GM12872 (cell line): ENCODE data around the gene ADARB1.

Source experiments
- TF ChIP-seq, protein P1 (sequence below): IDR thresholded peaks from 3 replicates; pipeline ENCODE4 v1.5.1; 2011; ENCODE audit warnings: low read depth, mild to moderate bottlenecking, low read length, moderate library complexity; ENCODE audit not compliant: insufficient read depth

Gene ADARB1

DNA sequence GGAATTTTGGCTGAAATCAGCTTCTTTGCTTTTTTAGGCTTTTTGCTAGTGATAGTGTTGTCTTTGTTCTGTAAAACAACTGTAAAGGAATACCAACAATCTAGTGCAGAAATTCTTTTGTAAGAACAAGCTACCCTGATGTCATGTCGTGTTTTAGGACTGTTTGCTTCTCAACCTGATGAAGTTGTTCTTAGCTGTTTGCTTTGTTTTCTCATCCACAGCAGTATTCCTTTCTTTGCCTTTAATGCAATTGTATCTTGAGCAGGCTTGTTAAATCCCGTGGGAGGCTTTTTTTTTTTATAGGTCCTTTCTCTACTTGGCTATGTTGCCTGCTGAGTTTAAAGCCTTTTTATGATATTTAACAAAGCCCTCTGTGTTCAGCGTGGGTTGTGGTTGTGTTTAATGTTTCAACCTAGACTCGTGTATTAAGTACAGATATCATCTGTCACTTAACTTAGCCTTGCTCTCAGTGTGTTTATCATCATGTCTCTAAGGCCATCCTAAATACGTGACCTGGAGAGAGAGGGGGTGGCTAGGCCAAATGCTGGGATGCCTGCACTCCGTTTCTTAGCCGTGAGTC lies 31.6 kb downstream of the ADARB1 start:
- TF ChIP-seq, protein P1, sequence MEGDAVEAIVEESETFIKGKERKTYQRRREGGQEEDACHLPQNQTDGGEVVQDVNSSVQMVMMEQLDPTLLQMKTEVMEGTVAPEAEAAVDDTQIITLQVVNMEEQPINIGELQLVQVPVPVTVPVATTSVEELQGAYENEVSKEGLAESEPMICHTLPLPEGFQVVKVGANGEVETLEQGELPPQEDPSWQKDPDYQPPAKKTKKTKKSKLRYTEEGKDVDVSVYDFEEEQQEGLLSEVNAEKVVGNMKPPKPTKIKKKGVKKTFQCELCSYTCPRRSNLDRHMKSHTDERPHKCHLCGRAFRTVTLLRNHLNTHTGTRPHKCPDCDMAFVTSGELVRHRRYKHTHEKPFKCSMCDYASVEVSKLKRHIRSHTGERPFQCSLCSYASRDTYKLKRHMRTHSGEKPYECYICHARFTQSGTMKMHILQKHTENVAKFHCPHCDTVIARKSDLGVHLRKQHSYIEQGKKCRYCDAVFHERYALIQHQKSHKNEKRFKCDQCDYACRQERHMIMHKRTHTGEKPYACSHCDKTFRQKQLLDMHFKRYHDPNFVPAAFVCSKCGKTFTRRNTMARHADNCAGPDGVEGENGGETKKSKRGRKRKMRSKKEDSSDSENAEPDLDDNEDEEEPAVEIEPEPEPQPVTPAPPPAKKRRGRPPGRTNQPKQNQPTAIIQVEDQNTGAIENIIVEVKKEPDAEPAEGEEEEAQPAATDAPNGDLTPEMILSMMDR = no peak

GRCh38 chr21:45108034-45108790 lies 33.8 kb downstream of the ADARB1 start:
- TF ChIP-seq, protein P1 = no peak

DNA sequence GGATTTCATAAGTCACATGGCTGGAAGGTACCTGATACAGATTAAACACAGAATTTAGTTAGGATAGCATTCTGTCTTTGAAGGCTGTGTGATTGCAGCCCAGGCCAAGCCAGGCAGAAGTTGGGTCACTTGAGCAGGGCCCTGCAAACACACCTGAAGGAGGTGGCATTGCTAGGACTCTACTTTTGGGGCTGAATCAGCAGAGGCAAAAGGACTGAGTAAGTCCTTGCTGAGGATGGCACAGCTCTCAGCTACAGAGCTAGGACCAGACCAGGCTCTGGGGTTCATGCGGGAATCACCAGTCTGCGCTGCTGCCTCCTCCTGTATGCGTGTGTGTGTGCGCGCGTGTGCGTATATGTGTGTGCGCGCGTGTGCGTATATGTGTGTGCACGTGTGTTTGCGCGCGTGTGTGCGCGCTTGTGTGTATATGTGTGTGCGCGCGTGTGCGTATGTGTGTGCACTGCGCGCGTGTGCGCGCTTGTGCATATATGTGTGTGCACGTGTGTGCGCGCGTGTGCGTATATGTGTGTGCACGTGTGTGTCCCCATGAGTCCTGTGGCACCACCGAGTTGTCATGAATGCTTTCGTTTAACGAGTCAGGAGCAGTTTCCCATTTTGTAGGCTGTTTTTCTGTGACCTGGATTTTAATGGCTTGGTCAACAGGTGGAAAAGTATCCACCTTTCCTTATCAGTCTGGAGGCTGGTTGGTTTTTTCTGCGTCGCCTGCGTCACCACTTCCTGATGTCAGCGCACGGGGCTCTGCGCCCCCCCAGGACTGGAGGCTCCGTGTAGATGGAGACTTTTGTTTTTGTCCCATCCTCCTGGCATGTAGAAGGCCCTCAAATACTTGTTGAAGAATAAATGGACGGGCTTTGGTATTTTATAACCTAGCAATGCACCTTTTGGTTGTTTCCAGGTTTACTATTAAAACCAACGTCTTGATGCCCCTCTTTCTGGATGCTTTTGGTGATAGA lies 34.7 kb downstream of the ADARB1 start:
- TF ChIP-seq, protein P1 = no peak

- TF ChIP-seq, protein P1 = no peak
Measured at GRCh38 chr21:45109831-45110492, 35.6 kb downstream of the ADARB1 start.

- TF ChIP-seq, protein P1 = no peak
Measured at GRCh38 chr21:45110873-45111624, 36.7 kb downstream of the ADARB1 start.

- TF ChIP-seq, protein P1 = no peak
Measured at GRCh38 chr21:45111703-45112102, 37.3 kb downstream of the ADARB1 start.
